HCT116 (cell line): Measurements from ENCODE around the gene CPLX3. TPM values are rescaled to one million over a fixed set of nuclear protein-coding genes. Genes with fewer than 3 reads are reported as not detected.

Experiments
- ATAC-seq: fragments of 200-7000 bp; cut with Tn5 transposase; 2 replicates; pipeline ENCODE4 v1.9.1; 2020; ENCODE audit warnings: mild to moderate bottlenecking, moderate library complexity
- BruUV-seq: library from RNA; stranded (reverse); fragments of 400-500 nt; replicated peaks from 2 replicates; lab custom pipeline; 2021; lab: Mats Ljungman, UMichigan
- CTCF ChIA-PET: fragments of 300-600 bp; sonication (Branson Sonifier 250); formaldehyde crosslinking; loops from one replicate; lab custom pipeline; 2021; ENCODE audit warnings: antibody characterized with exemption; lab: Charles Lee
- POLR2A ChIA-PET: fragments of 300-600, 350-600 bp; sonication (Branson Sonifier 250); formaldehyde crosslinking; loops from one replicate; lab custom pipeline; 2021; ENCODE audit warnings: antibody characterized with exemption; lab: Charles Lee
- RAD21 ChIA-PET, 2 experiments: fragments of 300-600 bp; sonication (Branson Sonifier 250); formaldehyde crosslinking; loops; one replicate each; lab custom pipeline; 2023; ENCODE audit warnings: low total read pairs in 2 of 2; ENCODE audit not compliant: uncharacterized antibody in 2 of 2, unreplicated experiment in 2 of 2, low non-redundant PET in 1 of 2; lab: Charles Lee
- DNase-seq: peaks from one replicate; pipeline ENCODE4 v3.0.0-alpha.2; 2010; ENCODE audit warnings: low read depth, low spot score
- H2AFZ ChIP-seq: fragments of 200-600 bp; shearing (Covaris generic), sonication (generic); 2 replicates; pipeline ENCODE4 v1.6.1; 2017; ENCODE audit warnings: low read depth, mixed run types, mixed read lengths, antibody characterized with exemption, low read length; ENCODE audit not compliant: poor library complexity, severe bottlenecking
- H3K27ac ChIP-seq: 2 replicates; pipeline ENCODE4 v1.5.1; 2012; ENCODE audit warnings: low read depth, low read length
- H3K27me3 ChIP-seq: fragments of 200-600 bp; sonication (generic); 2 replicates; pipeline ENCODE4 v1.6.1; 2016; ENCODE audit warnings: mixed run types, low read length, mixed read lengths; ENCODE audit not compliant: insufficient read depth
- H3K36me3 ChIP-seq, 2 experiments: fragments of 200-500 bp in 1 of 2; fragments of 200-600 bp in 1 of 2; sonication (Bioruptor generic) in 1 of 2; sonication (generic) in 1 of 2; 2 replicates each; pipeline versions ENCODE4 v1.5.1 to v1.6.1; 2014 to 2016; ENCODE audit warnings: low read length in 2 of 2, inconsistent platforms in 1 of 2, mixed read lengths in 1 of 2, mixed run types in 1 of 2; ENCODE audit not compliant: insufficient read depth in 2 of 2, control insufficient read depth in 1 of 2
- H3K4me1 ChIP-seq, 2 experiments: fragments of 200-600 bp in 1 of 2; sonication (generic) in 1 of 2; 2 replicates each; pipeline versions ENCODE4 v1.5.1 to v1.6.1; 2012 to 2017; ENCODE audit warnings: low read length in 2 of 2, inconsistent platforms in 1 of 2, mild to moderate bottlenecking in 1 of 2, mixed read lengths in 1 of 2, mixed run types in 1 of 2, moderate library complexity in 1 of 2; ENCODE audit not compliant: insufficient read depth in 2 of 2, control insufficient read depth in 1 of 2
- H3K4me2 ChIP-seq: fragments of 200-600 bp; sonication (generic); 2 replicates; pipeline ENCODE4 v1.6.1; 2017; ENCODE audit warnings: mixed run types, low read length, mixed read lengths
- H3K4me3 ChIP-seq, 2 experiments: fragments of 200-600 bp in 1 of 2; sonication (generic) in 1 of 2; replicated peaks in 1 of 2; 2 replicates each; pipeline ENCODE4 v1.5.1; 2011 to 2016; ENCODE audit warnings: low read length in 2 of 2, control low read depth in 1 of 2, low read depth in 1 of 2, mild to moderate bottlenecking in 1 of 2, mixed read lengths in 1 of 2, mixed run types in 1 of 2
- H3K79me2 ChIP-seq: fragments of 200-600 bp; sonication (generic); 2 replicates; pipeline ENCODE4 v1.6.1; 2017; ENCODE audit warnings: mild to moderate bottlenecking, mixed run types, low read length, moderate library complexity, mixed read lengths; ENCODE audit not compliant: insufficient read depth
- H3K9ac ChIP-seq: fragments of 200-600 bp; sonication (generic); 2 replicates; pipeline ENCODE4 v1.6.1; 2016; ENCODE audit warnings: low read length, mixed read lengths
- H3K9me2 ChIP-seq: fragments of 200-600 bp; sonication (generic), shearing (Covaris generic); 2 replicates; pipeline ENCODE4 v1.6.1; 2017; ENCODE audit warnings: mixed run types, mild to moderate bottlenecking, moderate library complexity; ENCODE audit not compliant: insufficient read depth
- H3K9me3 ChIP-seq, 2 experiments: fragments of 200-500 bp in 1 of 2; fragments of 200-600 bp in 1 of 2; sonication (Bioruptor generic) in 1 of 2; sonication (generic) in 1 of 2; 2 replicates each; pipeline ENCODE4 v1.6.1; 2014 to 2017; ENCODE audit warnings: low read length in 2 of 2, mixed read lengths in 2 of 2, inconsistent platforms in 1 of 2, low read depth in 1 of 2, mild to moderate bottlenecking in 1 of 2, mixed run types in 1 of 2, moderate library complexity in 1 of 2; ENCODE audit not compliant: control insufficient read depth in 1 of 2, insufficient read depth in 1 of 2
- H4K20me1 ChIP-seq: fragments of 200-600 bp; sonication (generic), shearing (Covaris generic); 2 replicates; pipeline ENCODE4 v1.6.1; 2017; ENCODE audit warnings: mixed run types, mild to moderate bottlenecking, moderate library complexity; ENCODE audit not compliant: insufficient read depth
- CBX3 ChIP-seq: IDR thresholded peaks from 2 replicates; pipeline ENCODE4 v1.6.1; 2012; ENCODE audit warnings: low read depth
- CEBPB ChIP-seq: IDR thresholded peaks from 2 replicates; pipeline ENCODE4 v1.6.1; 2012; ENCODE audit warnings: low read depth
- EGR1 ChIP-seq: IDR thresholded peaks from 2 replicates; pipeline ENCODE4 v1.6.1; 2012; ENCODE audit warnings: low read depth
- ELF1 ChIP-seq: IDR thresholded peaks from 2 replicates; pipeline ENCODE4 v1.6.1; 2012; ENCODE audit warnings: low read depth, borderline replicate concordance
- EZH2phosphoT487 ChIP-seq: fragments of 200-600 bp; IDR thresholded peaks from 2 replicates; pipeline ENCODE4 v1.6.1; 2018; ENCODE audit warnings: antibody characterized with exemption, borderline replicate concordance
- FOSL1 ChIP-seq: IDR thresholded peaks from 2 replicates; pipeline ENCODE4 v1.6.1; 2012; ENCODE audit warnings: low read depth
- SIN3A ChIP-seq: IDR thresholded peaks from 2 replicates; pipeline ENCODE4 v1.6.1; 2012; ENCODE audit warnings: low read depth
- SP1 ChIP-seq: IDR thresholded peaks from 2 replicates; pipeline ENCODE4 v1.6.1; 2012; ENCODE audit warnings: low read depth
- intact Hi-C: fragments of 100-400 bp; cut with micrococcal nuclease; formaldehyde crosslinking; loops from 2 replicates; pipeline ENCODE4 v1.10.0; 2022
- total RNA-seq: library from RNA; stranded (reverse); gene quantifications from one replicate; pipeline ENCODE4 v1.2.1, GENCODE V29; 2021; ENCODE audit not compliant: unreplicated experiment
- TF ChIP-seq, protein P1 (sequence below): IDR thresholded peaks from 2 replicates; pipeline ENCODE4 v1.6.1; 2012
- TF ChIP-seq, protein P2 (sequence below), 3 experiments: fragments of 200-600 bp in 1 of 3; sonication (generic) in 1 of 3; IDR thresholded peaks in 2 of 3; conservative IDR thresholded peaks in 1 of 3; 2 replicates each; pipeline ENCODE4 v1.5.1; 2012 to 2017; ENCODE audit warnings: low read depth in 2 of 3, low read length in 2 of 3, antibody characterized with exemption in 1 of 3, borderline replicate concordance in 1 of 3, control low read depth in 1 of 3, mild to moderate bottlenecking in 1 of 3, mixed read lengths in 1 of 3, mixed run types in 1 of 3, moderate library complexity in 1 of 3; ENCODE audit not compliant: insufficient read depth in 1 of 3
- TF ChIP-seq, protein P3 (sequence below): IDR thresholded peaks from 2 replicates; pipeline ENCODE4 v1.6.1; 2012

The CPLX3 gene
- total RNA-seq, 1 experiment from 2014 or later, result not detected

DNA sequence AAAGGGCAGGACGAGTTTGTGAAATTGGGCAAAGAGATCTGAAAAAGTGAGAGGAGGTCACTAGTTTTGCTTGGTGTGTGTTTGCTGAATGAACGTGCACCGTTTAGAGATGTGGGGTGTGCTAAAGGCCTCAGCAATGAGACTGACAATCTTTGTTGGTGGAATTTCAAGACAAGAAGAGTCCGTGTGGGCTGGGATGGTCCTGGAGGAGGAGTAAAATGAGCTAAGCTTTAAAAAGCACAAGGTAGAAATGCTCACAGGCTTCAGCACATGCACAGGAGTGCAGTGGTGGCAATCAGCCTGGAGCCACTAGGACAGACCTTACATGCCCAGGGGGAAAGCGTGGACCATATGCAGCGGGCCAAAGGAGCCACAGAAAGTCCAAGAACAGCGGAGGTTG is 1.5 kb upstream of the CPLX3 start:
- H3K27ac ChIP-seq, result no peak overlapping the region
- intact Hi-C loops, result no loop called here
- no peak overlapping the region for H3K4me3 ChIP-seq
- no peaks in the 10 kb centered on the region for H3K79me2 ChIP-seq
- DNase-seq (no peak), ATAC-seq (no peak)
- RAD21 ChIA-PET, result no interaction called here
- no peaks in the 10 kb centered on the region for H3K36me3 ChIP-seq
- H3K9ac ChIP-seq, result no peak overlapping the region
- H4K20me1 ChIP-seq, result no peaks in the 10 kb centered on the region
- CTCF ChIA-PET, result interaction anchor here (1.4 kb wide), 1 partner anchor 11 kb away, joined by 3 read pairs; no protein-coding TSS in a partner anchor
- no peak overlapping the region for H2AFZ ChIP-seq
- no peaks in the 10 kb centered on the region for H3K9me2 ChIP-seq
- no peaks in the 10 kb centered on the region for H3K4me1 ChIP-seq
- POLR2A ChIA-PET, result no interaction called here
- H3K27me3 ChIP-seq, result peaks cover 21% of the 10 kb centered on the region; the same call in 1 of the 2 replicates
- no peak for TF ChIP-seq SP1
- H3K9me3 ChIP-seq, result no peaks in the 10 kb centered on the region
- BruUV-seq, result no TSS peak
- H3K4me2 ChIP-seq, result no peak overlapping the region

GRCh38 chr15:74825866-74826265 is 561 bp upstream of the CPLX3 start:
- Histone ChIP-seq H3K27ac (no peak overlapping the region), H3K27me3 (peaks cover 21% of the 10 kb centered on the region; the same call in 1 of the 2 replicates), H3K9me3 (no peaks in the 10 kb centered on the region), H3K4me1 (no peaks in the 10 kb centered on the region), H3K4me3 (no peak overlapping the region), H3K9ac (no peak overlapping the region), H3K36me3 (no peaks in the 10 kb centered on the region), H3K9me2 (no peaks in the 10 kb centered on the region), H3K4me2 (no peak overlapping the region), H4K20me1 (no peaks in the 10 kb centered on the region), H2AFZ (no peak overlapping the region), H3K79me2 (no peaks in the 10 kb centered on the region)
- ChIA-PET RAD21 (interaction anchor here in 1 of 2 experiments (0.6 kb wide), 1 partner anchor 19 kb away, joined by 3 read pairs; no protein-coding TSS in a partner anchor), POLR2A (no interaction called here), CTCF (interaction anchor here (1.4 to 2.3 kb wide), 2 partner anchors 10 to 55 kb away, joined by 3 to 14 read pairs; no protein-coding TSS in a partner anchor)
- DNase-seq (no peak), ATAC-seq (0 out of 2 replicates have a peak, but pooled peaks have one; percentile 11)
- intact Hi-C loops, result no loop called here
- TF ChIP-seq CEBPB, result no peak
- TF ChIP-seq SIN3A, result no peak
- TF ChIP-seq FOSL1, result no peak
- TF ChIP-seq, protein P1, sequence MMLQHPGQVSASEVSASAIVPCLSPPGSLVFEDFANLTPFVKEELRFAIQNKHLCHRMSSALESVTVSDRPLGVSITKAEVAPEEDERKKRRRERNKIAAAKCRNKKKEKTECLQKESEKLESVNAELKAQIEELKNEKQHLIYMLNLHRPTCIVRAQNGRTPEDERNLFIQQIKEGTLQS, result no peak
- TF ChIP-seq, protein P2, sequence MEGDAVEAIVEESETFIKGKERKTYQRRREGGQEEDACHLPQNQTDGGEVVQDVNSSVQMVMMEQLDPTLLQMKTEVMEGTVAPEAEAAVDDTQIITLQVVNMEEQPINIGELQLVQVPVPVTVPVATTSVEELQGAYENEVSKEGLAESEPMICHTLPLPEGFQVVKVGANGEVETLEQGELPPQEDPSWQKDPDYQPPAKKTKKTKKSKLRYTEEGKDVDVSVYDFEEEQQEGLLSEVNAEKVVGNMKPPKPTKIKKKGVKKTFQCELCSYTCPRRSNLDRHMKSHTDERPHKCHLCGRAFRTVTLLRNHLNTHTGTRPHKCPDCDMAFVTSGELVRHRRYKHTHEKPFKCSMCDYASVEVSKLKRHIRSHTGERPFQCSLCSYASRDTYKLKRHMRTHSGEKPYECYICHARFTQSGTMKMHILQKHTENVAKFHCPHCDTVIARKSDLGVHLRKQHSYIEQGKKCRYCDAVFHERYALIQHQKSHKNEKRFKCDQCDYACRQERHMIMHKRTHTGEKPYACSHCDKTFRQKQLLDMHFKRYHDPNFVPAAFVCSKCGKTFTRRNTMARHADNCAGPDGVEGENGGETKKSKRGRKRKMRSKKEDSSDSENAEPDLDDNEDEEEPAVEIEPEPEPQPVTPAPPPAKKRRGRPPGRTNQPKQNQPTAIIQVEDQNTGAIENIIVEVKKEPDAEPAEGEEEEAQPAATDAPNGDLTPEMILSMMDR (IDR thresholded peaks at IDR 0.05 in 2 of 3, conservative IDR thresholded peaks at IDR 0.05 in 1 of 3; ENCODE audit: borderline replicate concordance in 1 of 3, insufficient read depth in 1 of 3, low read depth in 2 of 3, low read length in 2 of 3), result no peak
- no peak for TF ChIP-seq EGR1
- no peak for TF ChIP-seq EZH2phosphoT487
- TF ChIP-seq, protein P3, sequence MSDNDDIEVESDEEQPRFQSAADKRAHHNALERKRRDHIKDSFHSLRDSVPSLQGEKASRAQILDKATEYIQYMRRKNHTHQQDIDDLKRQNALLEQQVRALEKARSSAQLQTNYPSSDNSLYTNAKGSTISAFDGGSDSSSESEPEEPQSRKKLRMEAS, result no peak
- no peak for TF ChIP-seq CBX3
- TF ChIP-seq ELF1, result no peak
- BruUV-seq, result no TSS peak
